ENCODE measurements around the gene TOB2. TPM values are rescaled to one million over a fixed set of nuclear protein-coding genes. Genes with fewer than 3 reads are reported as not detected.
"Not testable (repeated sequence)": the region's sequence is repeated elsewhere in the genome, so short reads cannot be mapped to it uniquely, and the experiment has no call there.

Gene TOB2
- total and polyA plus RNA-seq, 4 donors: 9.8 to 17.1 (median 12.3) TPM

- TF ChIP-seq SP1 (IDR thresholded peaks at IDR 0.05) (peak; percentile 70), RXRA (IDR thresholded peaks at IDR 0.05) (peak; percentile 60 to 84), YY1 (IDR thresholded peaks at IDR 0.05) (no peak), NR2F2 (IDR thresholded peaks at IDR 0.05) (peak; percentile 56), ZBTB33 (IDR thresholded peaks at IDR 0.05) (no peak), MAX (IDR thresholded peaks at IDR 0.05) (no peak), HNF4G (IDR thresholded peaks at IDR 0.05) (no peak), ATF3 (IDR thresholded peaks at IDR 0.05) (no peak), HNF4A (conservative IDR thresholded peaks at IDR 0.05) (peak; percentile 53 to 75), CTCF (IDR thresholded peaks at IDR 0.05; ENCODE audit: low read depth, low read length, missing input control) (peak; percentile 96), FOXA1 (IDR thresholded peaks at IDR 0.05) (no peak), FOXA2 (IDR thresholded peaks at IDR 0.05) (no peak), RAD21 (IDR thresholded peaks at IDR 0.05) (peak; percentile 99 to 100), JUND (IDR thresholded peaks at IDR 0.05) (no peak), REST (IDR thresholded peaks at IDR 0.05) (no peak)
- Histone ChIP-seq H3K9me3 (ENCODE audit: control insufficient read depth in 4 of 4, low read length in 3 of 4) (no peaks in the 10 kb centered on the region), H3K36me3 (ENCODE audit: control insufficient read depth in 4 of 4, insufficient read depth in 3 of 4, low read depth in 1 of 4, low read length in 3 of 4) (no peaks in the 10 kb centered on the region), H3K27ac (ENCODE audit: low read depth in 1 of 2, low read length in 2 of 2) (no peak overlapping the region), H3K4me1 (ENCODE audit: control insufficient read depth in 4 of 4, insufficient read depth in 4 of 4, low read length in 3 of 4) (peaks cover 2 to 29% (median 17%) of the 10 kb centered on the region in 4 donors), H3K27me3 (ENCODE audit: control insufficient read depth in 4 of 4, insufficient read depth in 4 of 4, low read length in 3 of 4) (no peaks in the 10 kb centered on the region), H3K4me3 (ENCODE audit: low read depth in 1 of 3, low read length in 3 of 3) (no peak overlapping the region), H3K9ac (ENCODE audit: low read depth in 1 of 2, low read length in 2 of 2) (no peak overlapping the region)
- WGBS: 17% methylated on average over 18 of the region's 18 CpGs
- peak; percentile 82 for DNase-seq (ENCODE audit: low spot score)
These were observed 42.9 kb downstream of the TOB2 start for GRCh38 chr22:41403532-41404318.

GRCh38 chr22:41402851-41403250 lies 43.8 kb downstream of the TOB2 start:
- not testable (repeated sequence) for H3K36me3 ChIP-seq (ENCODE audit: control insufficient read depth in 4 of 4, insufficient read depth in 3 of 4, low read depth in 1 of 4, low read length in 3 of 4); H3K9ac ChIP-seq (ENCODE audit: low read depth in 1 of 2, low read length in 2 of 2); H3K4me3 ChIP-seq (ENCODE audit: low read depth in 1 of 3, low read length in 3 of 3); H3K27me3 ChIP-seq (ENCODE audit: control insufficient read depth in 4 of 4, insufficient read depth in 4 of 4, low read length in 3 of 4); H3K9me3 ChIP-seq (ENCODE audit: control insufficient read depth in 4 of 4, low read length in 3 of 4); DNase-seq (ENCODE audit: low spot score)
- Histone ChIP-seq H3K27ac (ENCODE audit: low read depth in 1 of 2, low read length in 2 of 2) (peak overlapping the region; percentile 83 to 90), H3K4me1 (ENCODE audit: control insufficient read depth in 4 of 4, insufficient read depth in 4 of 4, low read length in 3 of 4) (peaks cover 6 to 38% (median 26%) of the 10 kb centered on the region in 4 donors)
- WGBS: 93% methylated on average over 14 of the region's 14 CpGs

Data from liver (tissue), 9 donors.